Measurements from ENCODE around the gene ANO5. TPM values are rescaled to one million over a fixed set of nuclear protein-coding genes. Genes with fewer than 3 reads are reported as not detected.

The ANO5 gene
- total RNA-seq, 1 donor from 2014 or later = 2.5 TPM

- TF ChIP-seq CTCF (IDR thresholded peaks at IDR 0.05; ENCODE audit: insufficient read depth, low read length, poor library complexity, severe bottlenecking) = no peak
- no peaks in the 10 kb centered on the region for H3K36me3 ChIP-seq (ENCODE audit: control insufficient read depth, insufficient read depth, low read length)
- no peak overlapping the region for H3K4me3 ChIP-seq (ENCODE audit: low read depth, low read length)
- H3K27me3 ChIP-seq (ENCODE audit: control insufficient read depth, insufficient read depth, low read length) = no peaks in the 10 kb centered on the region
- DNase-seq (ENCODE audit: low read depth) = no peak
Observed at GRCh38 chr11:22203281-22203680, 10.4 kb downstream of the ANO5 start.

GRCh38 chr11:22207162-22207561 is 14.3 kb downstream of the ANO5 start:
- TF ChIP-seq CTCF (IDR thresholded peaks at IDR 0.05; ENCODE audit: insufficient read depth, low read length, poor library complexity, severe bottlenecking) = no peak
- DNase-seq (ENCODE audit: low read depth) = no peak
- H3K4me3 ChIP-seq (ENCODE audit: low read depth, low read length) = no peak overlapping the region

GRCh38 chr11:22208151-22208858 is 15.4 kb downstream of the ANO5 start:
- H3K36me3 ChIP-seq (ENCODE audit: control insufficient read depth, insufficient read depth, low read length) = no peaks in the 10 kb centered on the region
- DNase-seq (ENCODE audit: low read depth) = no peak

More at GRCh38 chr11:22207162-22207561, 14.3 kb downstream of the ANO5 start:
- Histone ChIP-seq H3K27me3 (ENCODE audit: control insufficient read depth, insufficient read depth, low read length) (no peaks in the 10 kb centered on the region), H3K36me3 (ENCODE audit: control insufficient read depth, insufficient read depth, low read length) (no peaks in the 10 kb centered on the region)

GRCh38 chr11:22216940-22217339 is 24.1 kb downstream of the ANO5 start:
- no peak for TF ChIP-seq CTCF (IDR thresholded peaks at IDR 0.05; ENCODE audit: insufficient read depth, low read length, poor library complexity, severe bottlenecking)
- no peak for DNase-seq (ENCODE audit: low read depth)
- Histone ChIP-seq H3K4me3 (ENCODE audit: low read depth, low read length) (no peak overlapping the region), H3K36me3 (ENCODE audit: control insufficient read depth, insufficient read depth, low read length) (no peaks in the 10 kb centered on the region), H3K27me3 (ENCODE audit: control insufficient read depth, insufficient read depth, low read length) (no peaks in the 10 kb centered on the region)

More at GRCh38 chr11:22208151-22208858, 15.4 kb downstream of the ANO5 start:
- Histone ChIP-seq H3K27me3 (ENCODE audit: control insufficient read depth, insufficient read depth, low read length) (no peaks in the 10 kb centered on the region), H3K4me3 (ENCODE audit: low read depth, low read length) (no peak overlapping the region)
- TF ChIP-seq CTCF (IDR thresholded peaks at IDR 0.05; ENCODE audit: insufficient read depth, low read length, poor library complexity, severe bottlenecking) = no peak

DNA sequence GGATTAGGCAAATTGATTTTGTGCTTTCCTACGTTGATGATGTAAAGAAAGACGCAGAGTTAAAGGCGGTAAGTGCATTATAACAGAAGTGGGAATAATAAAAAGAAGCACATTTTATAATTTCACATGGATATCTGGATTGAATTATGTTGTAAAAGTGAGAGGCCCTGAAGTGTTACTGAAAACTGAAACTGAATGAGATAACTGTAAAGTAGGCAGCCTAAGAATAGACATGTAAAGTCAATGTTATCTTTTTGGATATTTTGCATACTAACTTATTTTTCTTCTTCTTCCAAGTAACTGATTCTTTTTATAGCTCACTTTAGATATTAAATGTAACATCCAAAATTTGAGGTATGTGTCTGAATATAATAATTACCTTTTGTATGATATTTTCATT is 28.3 kb downstream of the ANO5 start:
- TF ChIP-seq CTCF (IDR thresholded peaks at IDR 0.05; ENCODE audit: insufficient read depth, low read length, poor library complexity, severe bottlenecking) = no peak

DNA sequence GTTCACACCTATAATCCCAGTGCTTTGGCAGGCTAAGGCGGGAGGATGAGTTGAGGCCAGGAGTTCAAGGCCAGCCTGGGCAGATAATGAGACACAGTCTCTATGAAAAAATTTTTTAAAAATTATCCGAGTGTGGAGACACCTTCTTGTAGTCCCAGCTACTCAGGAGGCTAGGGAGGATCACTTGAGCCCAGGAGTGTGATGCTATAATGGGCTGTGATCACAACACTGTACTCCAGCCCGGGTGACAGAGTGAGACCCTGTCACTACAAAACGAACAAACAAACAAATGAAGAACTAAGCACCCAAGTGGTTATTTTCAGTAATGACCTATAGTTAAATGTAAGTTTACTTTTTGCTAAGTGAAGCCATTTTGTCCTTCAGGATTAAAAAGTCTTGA is 32.3 kb downstream of the ANO5 start:
- Histone ChIP-seq H3K27me3 (ENCODE audit: control insufficient read depth, insufficient read depth, low read length) (no peaks in the 10 kb centered on the region), H3K36me3 (ENCODE audit: control insufficient read depth, insufficient read depth, low read length) (no peaks in the 10 kb centered on the region), H3K4me3 (ENCODE audit: low read depth, low read length) (no peak overlapping the region)
- TF ChIP-seq CTCF (IDR thresholded peaks at IDR 0.05; ENCODE audit: insufficient read depth, low read length, poor library complexity, severe bottlenecking) = no peak
- no peak for DNase-seq (ENCODE audit: low read depth)

More for the DNA sequence above, 28.3 kb downstream of the ANO5 start:
- Histone ChIP-seq H3K36me3 (ENCODE audit: control insufficient read depth, insufficient read depth, low read length) (no peaks in the 10 kb centered on the region), H3K27me3 (ENCODE audit: control insufficient read depth, insufficient read depth, low read length) (no peaks in the 10 kb centered on the region), H3K4me3 (ENCODE audit: low read depth, low read length) (no peak overlapping the region)
- no peak for DNase-seq (ENCODE audit: low read depth)
